Diencephalon (tissue), 1 donor: ENCODE measurements around the gene POGK. TPM values are rescaled to one million over a fixed set of nuclear protein-coding genes. Genes with fewer than 3 reads are reported as not detected.

ENCODE experiments used
- total RNA-seq: library from RNA; depleted of rRNA; stranded (reverse); fragments of >200 nt; gene quantifications from one replicate; pipeline ENCODE4 v1.2.3, GENCODE V29; 2014

Gene POGK, protein sequence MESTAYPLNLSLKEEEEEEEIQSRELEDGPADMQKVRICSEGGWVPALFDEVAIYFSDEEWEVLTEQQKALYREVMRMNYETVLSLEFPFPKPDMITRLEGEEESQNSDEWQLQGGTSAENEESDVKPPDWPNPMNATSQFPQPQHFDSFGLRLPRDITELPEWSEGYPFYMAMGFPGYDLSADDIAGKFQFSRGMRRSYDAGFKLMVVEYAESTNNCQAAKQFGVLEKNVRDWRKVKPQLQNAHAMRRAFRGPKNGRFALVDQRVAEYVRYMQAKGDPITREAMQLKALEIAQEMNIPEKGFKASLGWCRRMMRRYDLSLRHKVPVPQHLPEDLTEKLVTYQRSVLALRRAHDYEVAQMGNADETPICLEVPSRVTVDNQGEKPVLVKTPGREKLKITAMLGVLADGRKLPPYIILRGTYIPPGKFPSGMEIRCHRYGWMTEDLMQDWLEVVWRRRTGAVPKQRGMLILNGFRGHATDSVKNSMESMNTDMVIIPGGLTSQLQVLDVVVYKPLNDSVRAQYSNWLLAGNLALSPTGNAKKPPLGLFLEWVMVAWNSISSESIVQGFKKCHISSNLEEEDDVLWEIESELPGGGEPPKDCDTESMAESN
- 47.5 TPM for total RNA-seq

GRCh38 chr1:166838766-166839599 is at the start of gene POGK:
POGK (plus strand) TSS chr1:166839475; CDS start chr1:166840957, 1,482 bp downstream.

GRCh38 chr1:166875734-166876539 is 36.7 kb downstream of the POGK start, which contains the start of gene TADA1:
TADA1 (minus strand) TSS chr1:166876264; CDS start chr1:166876233, 31 bp downstream.

Other genes with a start within 250 kb of the POGK start
- 51.2 TPM for gene TADA1, start 36.8 kb downstream of the POGK start, total RNA-seq
- gene ILDR2, start 136.1 kb downstream of the POGK start, total RNA-seq: 76.8 TPM
- gene MAEL, start 149.8 kb downstream of the POGK start, total RNA-seq: 3.2 TPM